GM19395 (cell line): ENCODE results near the gene PTPRZ1.
A peak's percentile ranks its signal among the peaks of the same experiment; 100 is the strongest.

Source experiments
- ATAC-seq: cut with Tn5 transposase; IDR thresholded peaks from one replicate; pipeline ENCODE4 v1.9.1; 2021; ENCODE audit warnings: mild to moderate bottlenecking, moderate library complexity; ENCODE audit not compliant: unreplicated experiment

The PTPRZ1 gene

GRCh38 chr7:121890833-121891232, 17.9 kb downstream of the PTPRZ1 start:
- ATAC-seq = no peak

GRCh38 chr7:121891731-121892130, 18.8 kb downstream of the PTPRZ1 start:
- ATAC-seq = no peak

- peak; percentile 72 for ATAC-seq
These were observed 28.1 kb downstream of the PTPRZ1 start for GRCh38 chr7:121901026-121901425.

- ATAC-seq = no peak
These were observed 31.2 kb downstream of the PTPRZ1 start for GRCh38 chr7:121904120-121904519.

- no peak for ATAC-seq
These were observed 35.1 kb downstream of the PTPRZ1 start for GRCh38 chr7:121908042-121908441.

- no peak for ATAC-seq
These were observed 36.9 kb downstream of the PTPRZ1 start for GRCh38 chr7:121909716-121910345.

- ATAC-seq = no peak
These were observed 41.1 kb downstream of the PTPRZ1 start for GRCh38 chr7:121913947-121914675.

- no peak for ATAC-seq
These were observed 41.8 kb downstream of the PTPRZ1 start for GRCh38 chr7:121914676-121915279.

- ATAC-seq = no peak
These were observed 43.2 kb downstream of the PTPRZ1 start for GRCh38 chr7:121916211-121916610.

GRCh38 chr7:121919986-121920385, 47.0 kb downstream of the PTPRZ1 start:
- no peak for ATAC-seq

- no peak for ATAC-seq
These were observed 51.6 kb downstream of the PTPRZ1 start for GRCh38 chr7:121924269-121925186.

GRCh38 chr7:121931149-121931902, 58.4 kb downstream of the PTPRZ1 start:
- ATAC-seq = no peak

- no peak for ATAC-seq
These were observed 59.8 kb downstream of the PTPRZ1 start for GRCh38 chr7:121932768-121933167.

GRCh38 chr7:121936951-121937623, 64.1 kb downstream of the PTPRZ1 start:
- ATAC-seq = no peak

- ATAC-seq = no peak
These were observed 65.6 kb downstream of the PTPRZ1 start for GRCh38 chr7:121938429-121938996.

GRCh38 chr7:121940918-121941317, 68.0 kb downstream of the PTPRZ1 start:
- ATAC-seq = no peak

GRCh38 chr7:121941830-121942229, 68.9 kb downstream of the PTPRZ1 start:
- ATAC-seq = no peak

- ATAC-seq = no peak
These were observed 72.1 kb downstream of the PTPRZ1 start for GRCh38 chr7:121945066-121945465.

GRCh38 chr7:121945480-121946236, 72.7 kb downstream of the PTPRZ1 start:
- ATAC-seq = no peak
